ENCODE results near the gene AADACL3. TPM values are rescaled to one million over a fixed set of nuclear protein-coding genes. Genes with fewer than 3 reads are reported as not detected.

AADACL3 gene
- total and polyA plus RNA-seq, 4 experiments from 2014 or later = not detected

- POLR2A ChIA-PET (ENCODE audit: partially characterized antibody) = no interaction called here
- Mint-ChIP-seq H3K9me3 (no peaks in the 10 kb centered on the region), H3K27me3 (peaks cover 18 to 44% of the 10 kb centered on the region in 2 donors), H3K4me1 (no peaks in the 10 kb centered on the region), H3K36me3 (no peaks in the 10 kb centered on the region), H3K27ac (no peak overlapping the region), H3K4me3 (no peak overlapping the region)
- no peak for DNase-seq
- no peak overlapping the region for H3K27ac ChIP-seq (ENCODE audit: low read depth, low read length)
- CTCF ChIA-PET (ENCODE audit: partially characterized antibody) = interaction anchor here (1.1 kb wide), 1 partner anchor 10 kb away, joined by 3 read pairs; no protein-coding TSS in a partner anchor
- no peak overlapping the region for H3K4me3 ChIP-seq (ENCODE audit: low read length in 2 of 2)
- no peaks in the 10 kb centered on the region for H3K27me3 ChIP-seq (ENCODE audit: insufficient read depth, low read length)
- no peaks in the 10 kb centered on the region for H3K36me3 ChIP-seq (ENCODE audit: insufficient read depth, low read length)
- H3K9me3 ChIP-seq (ENCODE audit: control insufficient read depth in 1 of 2, low read length in 2 of 2) = no peaks in the 10 kb centered on the region
- intact Hi-C loops (cut with micrococcal nuclease) = no loop called here
- no peaks in the 10 kb centered on the region for H3K4me1 ChIP-seq (ENCODE audit: insufficient read depth, low read length)
Observed at GRCh38 chr1:12775443-12775842, 59.5 kb downstream of the AADACL3 start.

GRCh38 chr1:12776801-12777557, 61.1 kb downstream of the AADACL3 start:
- H3K4me1 Mint-ChIP-seq = no peaks in the 10 kb centered on the region
- POLR2A ChIA-PET (ENCODE audit: partially characterized antibody) = no interaction called here
- peaks cover 0 to 3% (median 0%) of the 10 kb centered on the region in 8 donors for H3K9me3 Mint-ChIP-seq
- no peaks in the 10 kb centered on the region for H3K36me3 Mint-ChIP-seq
- no peak overlapping the region for H3K4me3 ChIP-seq (ENCODE audit: low read length in 2 of 2)
- peaks cover 16 to 37% of the 10 kb centered on the region in 2 donors for H3K27me3 Mint-ChIP-seq
- intact Hi-C loops (cut with micrococcal nuclease) = no loop called here
- H3K4me3 Mint-ChIP-seq = no peak overlapping the region
- no peak overlapping the region for H3K27ac Mint-ChIP-seq
- CTCF ChIA-PET (ENCODE audit: partially characterized antibody) = no interaction called here
- H3K36me3 ChIP-seq (ENCODE audit: insufficient read depth, low read length) = no peaks in the 10 kb centered on the region
- H3K4me1 ChIP-seq (ENCODE audit: insufficient read depth, low read length) = no peaks in the 10 kb centered on the region
- no peak for DNase-seq
- H3K27me3 ChIP-seq (ENCODE audit: insufficient read depth, low read length) = no peaks in the 10 kb centered on the region
- no peak overlapping the region for H3K27ac ChIP-seq (ENCODE audit: low read depth, low read length)
- no peaks in the 10 kb centered on the region for H3K9me3 ChIP-seq (ENCODE audit: control insufficient read depth in 1 of 2, low read length in 2 of 2)

Other genes starting within 250 kb of the AADACL3 start
- gene DHRS3, start 97.9 kb upstream of the AADACL3 start, total RNA-seq = 10 to 100 TPM; 87.4 to 91.8 TPM
- 10 to 100 TPM; 30.1 to 40.5 TPM for gene DHRS3, start 97.9 kb upstream of the AADACL3 start, polyA plus RNA-seq
- not detected for gene AADACL4, start 72.0 kb upstream of the AADACL3 start, total RNA-seq
- gene AADACL4, start 72.0 kb upstream of the AADACL3 start, polyA plus RNA-seq = not detected
- not detected for gene CFAP107, start 30.1 kb downstream of the AADACL3 start, total RNA-seq
- not detected for gene CFAP107, start 30.1 kb downstream of the AADACL3 start, polyA plus RNA-seq
- gene PRAMEF12, start 57.6 kb downstream of the AADACL3 start, total RNA-seq = not detected
- not detected for gene PRAMEF12, start 57.6 kb downstream of the AADACL3 start, polyA plus RNA-seq
- gene PRAMEF1, start 75.3 kb downstream of the AADACL3 start, total RNA-seq = not detected
- not detected for gene PRAMEF1, start 75.3 kb downstream of the AADACL3 start, polyA plus RNA-seq
- gene PRAMEF11, start 115.3 kb downstream of the AADACL3 start, total RNA-seq = not detected
- gene PRAMEF11, start 115.3 kb downstream of the AADACL3 start, polyA plus RNA-seq = not detected
- not detected for gene HNRNPCL1, start 132.6 kb downstream of the AADACL3 start, total RNA-seq
- not detected for gene HNRNPCL1, start 132.6 kb downstream of the AADACL3 start, polyA plus RNA-seq
- gene PRAMEF2, start 141.0 kb downstream of the AADACL3 start, total RNA-seq = not detected
- not detected for gene PRAMEF2, start 141.0 kb downstream of the AADACL3 start, polyA plus RNA-seq
- not detected for gene PRAMEF4, start 170.1 kb downstream of the AADACL3 start, total RNA-seq
- not detected for gene PRAMEF4, start 170.1 kb downstream of the AADACL3 start, polyA plus RNA-seq
- gene PRAMEF10, start 182.2 kb downstream of the AADACL3 start, total RNA-seq = not detected
- gene PRAMEF10, start 182.2 kb downstream of the AADACL3 start, polyA plus RNA-seq = not detected
- gene PRAMEF7, start 200.5 kb downstream of the AADACL3 start, total RNA-seq = not detected
- gene PRAMEF7, start 200.5 kb downstream of the AADACL3 start, polyA plus RNA-seq = not detected
- gene PRAMEF6, start 231.5 kb downstream of the AADACL3 start, total RNA-seq = not detected
- not detected for gene PRAMEF6, start 231.5 kb downstream of the AADACL3 start, polyA plus RNA-seq

Measured in CD4-positive, alpha-beta memory T cell (primary cell).